MCF 10A (cell line): ENCODE results near the gene MYO1G. TPM values are rescaled to one million over a fixed set of nuclear protein-coding genes. Genes with fewer than 3 reads are reported as not detected.
A peak's percentile ranks its signal among the peaks of the same experiment; 100 is the strongest.

Experiments
- BruUV-seq: library from RNA; stranded (reverse); fragments of 400-500 nt; replicated peaks from 2 replicates; lab custom pipeline; 2021; lab: Mats Ljungman, UMichigan
- CTCF ChIA-PET: fragments of 300-600 bp; sonication (Branson Sonifier 250); formaldehyde crosslinking; extraction: SDS; loops from one replicate; lab custom pipeline; 2021; ENCODE audit warnings: antibody characterized with exemption, inconsistent platforms; lab: Yijun Ruan, JAX
- POLR2A ChIA-PET: fragments of 300-600, 350-650 bp; sonication (Branson Sonifier 250); formaldehyde crosslinking; extraction: SDS; loops from one replicate; lab custom pipeline; 2020; ENCODE audit warnings: antibody characterized with exemption, inconsistent platforms; lab: Yijun Ruan, JAX
- DNase-seq: peaks from one replicate; pipeline ENCODE4 v3.0.0-alpha.2; 2018; ENCODE audit not compliant: unreplicated experiment
- H3K27ac Mint-ChIP-seq: one replicate; pipeline ENCODE4 v1.8.0; 2022; ENCODE audit warnings: mild to moderate bottlenecking, low read depth, mixed read lengths; ENCODE audit not compliant: unreplicated experiment
- H3K27me3 Mint-ChIP-seq: one replicate; pipeline ENCODE4 v1.8.0; 2022; ENCODE audit warnings: mixed read lengths; ENCODE audit not compliant: insufficient read depth, unreplicated experiment
- H3K36me3 Mint-ChIP-seq: one replicate; pipeline ENCODE4 v1.8.0; 2022; ENCODE audit warnings: mild to moderate bottlenecking, moderate library complexity, mixed read lengths; ENCODE audit not compliant: insufficient read depth, unreplicated experiment
- H3K4me1 Mint-ChIP-seq: one replicate; pipeline ENCODE4 v1.8.0; 2022; ENCODE audit warnings: mixed read lengths; ENCODE audit not compliant: insufficient read depth, unreplicated experiment
- H3K4me3 Mint-ChIP-seq: one replicate; pipeline ENCODE4 v1.8.0; 2022; ENCODE audit warnings: mild to moderate bottlenecking, moderate library complexity, mixed read lengths; ENCODE audit not compliant: unreplicated experiment
- H3K9me3 Mint-ChIP-seq: one replicate; pipeline ENCODE4 v1.8.0; 2022; ENCODE audit warnings: mixed read lengths; ENCODE audit not compliant: unreplicated experiment
- intact Hi-C: fragments of 100-400 bp; cut with micrococcal nuclease; formaldehyde crosslinking; loops from 2 replicates; pipeline ENCODE4 v1.14.1; 2022
- total RNA-seq: library from RNA; stranded (reverse); gene quantifications from 2 replicates; pipeline ENCODE4 v1.2.3, GENCODE V29; 2022
- TF ChIP-seq, protein P1 (sequence below): fragments of 200-600 bp; IDR thresholded peaks from one replicate; pipeline ENCODE4 v1.8.0; 2022; ENCODE audit warnings: antibody characterized with exemption, mild to moderate bottlenecking; ENCODE audit not compliant: unreplicated experiment

The MYO1G gene
- total RNA-seq, 1 experiment from 2014 or later = 0.14 TPM

DNA sequence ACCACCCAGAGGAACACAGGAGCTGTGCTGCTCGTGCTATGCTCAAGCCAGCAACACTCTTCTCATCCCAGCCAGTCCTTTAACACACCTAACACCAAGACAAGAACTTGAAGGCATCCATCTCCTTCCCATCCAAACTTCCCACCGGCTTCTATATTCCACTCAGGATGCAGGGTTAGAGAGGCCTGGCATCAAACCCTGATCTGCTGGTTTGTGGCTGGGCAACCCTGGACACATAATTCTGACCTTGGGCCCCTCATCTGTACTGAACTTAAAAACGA is 5.6 kb upstream of the MYO1G start:
- BruUV-seq = no TSS peak
- H3K27me3 Mint-ChIP-seq = no peaks in the 10 kb centered on the region
- POLR2A ChIA-PET = interaction anchor here (5.9 to 10.6 kb wide), 2 partner anchors 16 to 101 kb away, joined by 79 to 190 read pairs; partner anchors contain the start of genes CCM2 and PURB
- TF ChIP-seq, protein P1, sequence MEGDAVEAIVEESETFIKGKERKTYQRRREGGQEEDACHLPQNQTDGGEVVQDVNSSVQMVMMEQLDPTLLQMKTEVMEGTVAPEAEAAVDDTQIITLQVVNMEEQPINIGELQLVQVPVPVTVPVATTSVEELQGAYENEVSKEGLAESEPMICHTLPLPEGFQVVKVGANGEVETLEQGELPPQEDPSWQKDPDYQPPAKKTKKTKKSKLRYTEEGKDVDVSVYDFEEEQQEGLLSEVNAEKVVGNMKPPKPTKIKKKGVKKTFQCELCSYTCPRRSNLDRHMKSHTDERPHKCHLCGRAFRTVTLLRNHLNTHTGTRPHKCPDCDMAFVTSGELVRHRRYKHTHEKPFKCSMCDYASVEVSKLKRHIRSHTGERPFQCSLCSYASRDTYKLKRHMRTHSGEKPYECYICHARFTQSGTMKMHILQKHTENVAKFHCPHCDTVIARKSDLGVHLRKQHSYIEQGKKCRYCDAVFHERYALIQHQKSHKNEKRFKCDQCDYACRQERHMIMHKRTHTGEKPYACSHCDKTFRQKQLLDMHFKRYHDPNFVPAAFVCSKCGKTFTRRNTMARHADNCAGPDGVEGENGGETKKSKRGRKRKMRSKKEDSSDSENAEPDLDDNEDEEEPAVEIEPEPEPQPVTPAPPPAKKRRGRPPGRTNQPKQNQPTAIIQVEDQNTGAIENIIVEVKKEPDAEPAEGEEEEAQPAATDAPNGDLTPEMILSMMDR = no peak
- peak overlapping the region; percentile 98 for H3K27ac Mint-ChIP-seq
- intact Hi-C loops = loop anchor here (10.0 kb wide), 1 partner anchor 100 kb away; the partner anchor contains the start of gene PURB
- CTCF ChIA-PET = interaction anchor here (0.5 to 1.3 kb wide), 3 partner anchors 8 to 715 kb away, joined by 3 read pairs; no protein-coding TSS in a partner anchor
- peaks cover 44% of the 10 kb centered on the region for H3K4me1 Mint-ChIP-seq
- peak overlapping the region; percentile 82 for H3K4me3 Mint-ChIP-seq
- no peak for DNase-seq
- peaks cover 67% of the 10 kb centered on the region for H3K36me3 Mint-ChIP-seq
- no peaks in the 10 kb centered on the region for H3K9me3 Mint-ChIP-seq

DNA sequence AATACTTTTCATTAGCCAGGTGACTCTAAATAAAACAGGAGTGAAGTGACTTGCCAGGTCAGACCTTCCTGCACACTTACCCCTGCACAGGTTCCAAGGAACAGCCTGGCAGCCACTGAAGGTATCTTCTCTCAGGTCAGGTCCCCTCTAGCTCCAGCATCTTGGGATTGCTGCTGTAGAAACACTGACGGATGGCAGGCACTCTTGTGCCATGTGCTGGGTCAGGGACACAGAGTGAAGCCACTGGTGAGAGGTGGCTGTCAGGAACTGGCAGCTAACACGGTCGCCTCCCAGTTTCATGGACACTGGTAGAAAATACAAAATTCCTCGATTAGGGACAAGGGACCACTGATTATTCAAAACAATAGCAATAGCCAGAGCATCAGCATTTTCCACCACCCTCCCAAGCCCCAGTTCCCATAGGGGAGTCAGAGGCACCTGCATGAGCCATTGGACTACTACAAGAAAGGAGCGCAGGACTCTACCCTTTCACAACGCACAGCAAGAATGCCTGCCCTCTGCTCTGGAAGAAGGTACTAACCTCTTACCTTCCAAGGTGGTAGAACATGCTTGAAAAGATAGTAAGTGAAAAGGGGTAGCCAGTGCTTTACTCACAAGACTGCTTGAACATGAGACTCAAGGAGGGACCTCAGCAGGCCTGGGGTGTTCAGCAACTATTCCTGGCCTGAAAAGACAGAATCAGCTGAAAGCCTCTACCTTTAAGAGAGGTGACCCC is 5.1 kb upstream of the MYO1G start:
- no TSS peak for BruUV-seq
- peaks cover 44% of the 10 kb centered on the region for H3K4me1 Mint-ChIP-seq
- peak overlapping the region; percentile 82 for H3K4me3 Mint-ChIP-seq
- H3K27me3 Mint-ChIP-seq = no peaks in the 10 kb centered on the region
- TF ChIP-seq, protein P1 = no peak
- DNase-seq = no peak
- intact Hi-C loops = loop anchor here (10.0 kb wide), 1 partner anchor 99 kb away; the partner anchor contains the start of gene PURB
- peaks cover 67% of the 10 kb centered on the region for H3K36me3 Mint-ChIP-seq
- CTCF ChIA-PET = interaction anchor here (0.5 to 1.3 kb wide), 3 partner anchors 8 to 715 kb away, joined by 3 read pairs; no protein-coding TSS in a partner anchor
- POLR2A ChIA-PET = interaction anchor here (0.5 to 10.6 kb wide), 8 partner anchors 10 to 267 kb away, joined by 3 to 190 read pairs (median 4); partner anchors contain the start of genes CCM2 and PURB
- no peaks in the 10 kb centered on the region for H3K9me3 Mint-ChIP-seq
- H3K27ac Mint-ChIP-seq = peak overlapping the region; percentile 98

DNA sequence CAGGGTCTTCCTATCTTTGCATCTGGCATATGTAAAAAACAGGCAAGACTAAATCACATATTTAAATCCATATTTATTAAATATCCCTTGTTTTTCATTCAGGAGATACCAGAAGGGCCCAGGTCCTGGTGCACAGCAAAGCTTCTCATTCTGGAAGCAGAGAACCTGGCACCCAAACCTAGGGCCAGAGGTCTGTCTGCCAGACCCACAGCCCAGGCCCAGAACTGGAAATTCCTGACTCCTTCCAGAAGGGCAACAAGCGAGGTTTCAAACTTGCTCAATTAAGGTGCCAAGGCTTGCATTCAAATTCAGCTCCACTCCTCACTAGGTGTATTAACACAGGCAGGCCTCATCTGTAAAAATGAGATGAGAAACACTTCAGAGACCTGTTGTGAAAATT is 4.2 kb upstream of the MYO1G start:
- intact Hi-C loops = loop anchor here (10.0 kb wide), 1 partner anchor 98 kb away; the partner anchor contains the start of gene PURB
- TF ChIP-seq, protein P1 = no peak
- no TSS peak for BruUV-seq
- CTCF ChIA-PET = interaction anchor here (0.8 to 1.5 kb wide), 5 partner anchors 9 to 126 kb away, joined by 3 to 7 read pairs (median 3); no protein-coding TSS in a partner anchor
- POLR2A ChIA-PET = interaction anchor here (0.7 to 10.6 kb wide), 7 partner anchors 9 to 129 kb away, joined by 3 to 190 read pairs (median 3); partner anchors contain the start of genes CCM2 and PURB
- H3K36me3 Mint-ChIP-seq = peaks cover 71% of the 10 kb centered on the region
- peaks cover 45% of the 10 kb centered on the region for H3K4me1 Mint-ChIP-seq
- H3K27me3 Mint-ChIP-seq = no peaks in the 10 kb centered on the region
- no peak overlapping the region for H3K27ac Mint-ChIP-seq
- no peak for DNase-seq
- no peaks in the 10 kb centered on the region for H3K9me3 Mint-ChIP-seq
- no peak overlapping the region for H3K4me3 Mint-ChIP-seq

DNA sequence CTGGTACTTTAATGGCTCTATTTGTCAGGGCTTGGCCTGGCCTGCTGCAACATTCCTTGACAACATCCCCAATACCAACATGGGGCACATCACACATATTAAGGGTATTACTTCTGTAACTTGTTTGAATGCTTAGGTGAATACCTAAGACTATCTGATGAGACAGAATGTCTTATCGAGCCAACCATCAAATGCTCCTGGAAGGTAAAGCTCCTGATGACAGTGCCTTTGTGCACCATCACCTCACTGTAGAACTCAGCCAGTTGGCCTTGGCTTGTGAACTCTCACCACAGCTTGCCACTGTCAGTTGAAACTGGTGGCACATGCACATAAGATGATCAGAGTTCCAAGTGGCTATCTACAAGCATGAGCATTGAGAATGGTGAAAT is 3.7 kb upstream of the MYO1G start:
- H3K27ac Mint-ChIP-seq = no peak overlapping the region

More for the DNA sequence above, 3.7 kb upstream of the MYO1G start:
- no peak for DNase-seq
- TF ChIP-seq, protein P1 = no peak
- intact Hi-C loops = loop anchor here (10.0 kb wide), 1 partner anchor 98 kb away; the partner anchor contains the start of gene PURB
- CTCF ChIA-PET = interaction anchor here (0.6 to 1.5 kb wide), 7 partner anchors 9 to 125 kb away, joined by 3 to 7 read pairs (median 3); no protein-coding TSS in a partner anchor
- no peaks in the 10 kb centered on the region for H3K27me3 Mint-ChIP-seq
- peaks cover 45% of the 10 kb centered on the region for H3K4me1 Mint-ChIP-seq
- POLR2A ChIA-PET = interaction anchor here (0.6 to 10.6 kb wide), 8 partner anchors 8 to 184 kb away, joined by 3 to 190 read pairs (median 4); partner anchors contain the start of genes CCM2 and PURB
- H3K4me3 Mint-ChIP-seq = no peak overlapping the region
- H3K9me3 Mint-ChIP-seq = no peaks in the 10 kb centered on the region
- H3K36me3 Mint-ChIP-seq = peaks cover 72% of the 10 kb centered on the region
- BruUV-seq = no TSS peak
